ENCODE data around the gene C2orf78.
"Not testable (repeated sequence)": the region's sequence is repeated elsewhere in the genome, so short reads cannot be mapped to it uniquely, and the experiment has no call there.

Gene C2orf78

DNA sequence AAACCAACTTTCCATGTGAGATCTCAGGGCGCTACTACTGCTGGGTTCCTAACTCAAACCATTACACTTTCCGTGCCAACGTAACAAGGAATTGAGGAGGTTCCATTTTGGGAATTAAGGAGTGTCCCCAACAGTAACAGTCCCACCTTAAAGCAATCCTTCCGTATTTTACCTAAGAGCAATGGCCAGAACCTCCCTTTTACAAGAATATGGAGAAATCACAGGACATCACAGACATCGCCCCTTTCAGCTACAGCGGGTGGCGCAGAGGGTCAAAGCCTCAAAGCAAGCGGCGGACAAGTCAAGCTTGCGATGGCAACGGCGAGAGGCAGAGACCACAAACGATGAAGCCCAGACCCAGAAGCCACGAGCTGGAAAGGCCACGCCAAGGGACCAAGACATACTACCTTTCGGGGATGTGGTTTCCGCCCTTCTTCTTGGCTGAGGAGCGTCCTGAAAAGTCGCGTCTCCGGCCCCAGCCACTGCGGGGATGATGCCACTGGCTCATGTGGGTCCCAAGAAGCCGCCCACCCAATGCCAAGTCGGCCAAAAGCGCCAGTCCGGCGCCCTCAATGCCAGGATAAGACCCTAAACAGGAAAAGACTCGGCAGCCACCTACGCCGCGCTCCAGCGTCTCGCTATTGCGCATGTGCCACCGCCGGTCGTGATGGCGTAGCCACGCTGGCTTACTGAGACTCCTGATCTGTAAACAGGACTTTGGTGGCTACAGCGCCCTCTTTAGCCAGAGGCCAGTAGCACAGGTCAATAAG lies 4.3 kb upstream of the C2orf78 start, which contains the start of gene DUSP11:
Gene DUSP11, minus strand, starts transcription at position 637 of the 770 bp plus-strand sequence. Its CDS starts 129 bp downstream, at position 508.
- peak within 1 kb of the TSS; percentile 82 for H3K9ac ChIP-seq (ENCODE audit: low read depth, low read length, poor library complexity, severe bottlenecking)

GRCh38 chr2:73780237-73780582 lies 3.8 kb upstream of the C2orf78 start:
- Histone ChIP-seq H3K4me1 (ENCODE audit: insufficient read depth, low read length, poor library complexity, severe bottlenecking) (peaks cover 13% of the 10 kb centered on the region), H3F3A (ENCODE audit: low read depth) (no peaks in the 10 kb centered on the region), H3K9me2 (replicated peaks; ENCODE audit: low read depth, low read length) (no peaks in the 10 kb centered on the region), H3K79me2 (ENCODE audit: insufficient read depth, low read length) (peaks cover 36% of the 10 kb centered on the region), H4K20me1 (ENCODE audit: insufficient read depth, low read length, poor library complexity, severe bottlenecking) (peaks cover 8% of the 10 kb centered on the region), H3K36me3 (ENCODE audit: insufficient read depth, low read length) (no peaks in the 10 kb centered on the region), H3K4me3 (ENCODE audit: low read length, poor library complexity, severe bottlenecking) (peak overlapping the region; percentile 90), H3K27me3 (ENCODE audit: insufficient read depth, low read length, poor library complexity, severe bottlenecking) (no peaks in the 10 kb centered on the region), H3K4me2 (ENCODE audit: low read depth, low read length, poor library complexity, severe bottlenecking) (peak overlapping the region; percentile 74), H3K9ac (ENCODE audit: low read depth, low read length, poor library complexity, severe bottlenecking) (peak overlapping the region; percentile 82), H3K9me3 (ENCODE audit: insufficient read depth, low read depth, low read length) (no peaks in the 10 kb centered on the region), H2AFZ (ENCODE audit: low read length) (peak overlapping the region; percentile 95)
- no peak; the same call in 1 of the 2 replicates for TF ChIP-seq CTCF (conservative IDR thresholded peaks at IDR 0.05; ENCODE audit: low read length)

More for the DNA sequence above, 4.3 kb upstream of the C2orf78 start, which contains the start of gene DUSP11:
- H3K4me1 ChIP-seq (ENCODE audit: insufficient read depth, low read length, poor library complexity, severe bottlenecking): peaks cover 13% of the 10 kb centered on the region
- peaks cover 4% of the 10 kb centered on the region; the same call in 1 of the 2 replicates for H3K36me3 ChIP-seq (ENCODE audit: insufficient read depth, low read length)
- H3K9me3 ChIP-seq (ENCODE audit: insufficient read depth, low read depth, low read length): no peaks in the 10 kb centered on the region
- peak within 1 kb of the TSS; percentile 74 for H3K4me2 ChIP-seq (ENCODE audit: low read depth, low read length, poor library complexity, severe bottlenecking)
- H3K9me2 ChIP-seq (replicated peaks; ENCODE audit: low read depth, low read length): no peaks in the 10 kb centered on the region
- H3K27me3 ChIP-seq (ENCODE audit: insufficient read depth, low read length, poor library complexity, severe bottlenecking): no peaks in the 10 kb centered on the region
- peak within 1 kb of the TSS; percentile 95 for H2AFZ ChIP-seq (ENCODE audit: low read length)
- H4K20me1 ChIP-seq (ENCODE audit: insufficient read depth, low read length, poor library complexity, severe bottlenecking): peaks cover 8% of the 10 kb centered on the region
- no peaks in the 10 kb centered on the region for H3F3A ChIP-seq (ENCODE audit: low read depth)
- TF ChIP-seq CTCF (conservative IDR thresholded peaks at IDR 0.05; ENCODE audit: low read length) (peak; percentile 85; the same call in 1 of the 2 replicates), EZH2phosphoT487 (IDR thresholded peaks at IDR 0.05; ENCODE audit: borderline replicate concordance) (no peak)
- H3K79me2 ChIP-seq (ENCODE audit: insufficient read depth, low read length): peaks cover 40% of the 10 kb centered on the region
- peak within 1 kb of the TSS; percentile 90 for H3K4me3 ChIP-seq (ENCODE audit: low read length, poor library complexity, severe bottlenecking)

GRCh38 chr2:73783402-73783801 lies 581 bp upstream of the C2orf78 start:
- not testable (repeated sequence) for H3K4me2 ChIP-seq (ENCODE audit: low read depth, low read length, poor library complexity, severe bottlenecking); H3F3A ChIP-seq (ENCODE audit: low read depth); H3K27me3 ChIP-seq (ENCODE audit: insufficient read depth, low read length, poor library complexity, severe bottlenecking); H3K4me3 ChIP-seq (ENCODE audit: low read length, poor library complexity, severe bottlenecking); H3K9me2 ChIP-seq (replicated peaks; ENCODE audit: low read depth, low read length); H3K9ac ChIP-seq (ENCODE audit: low read depth, low read length, poor library complexity, severe bottlenecking); H3K4me1 ChIP-seq (ENCODE audit: insufficient read depth, low read length, poor library complexity, severe bottlenecking); H3K36me3 ChIP-seq (ENCODE audit: insufficient read depth, low read length); H2AFZ ChIP-seq (ENCODE audit: low read length); H3K9me3 ChIP-seq (ENCODE audit: insufficient read depth, low read depth, low read length); H4K20me1 ChIP-seq (ENCODE audit: insufficient read depth, low read length, poor library complexity, severe bottlenecking)
- peaks cover 13% of the 10 kb centered on the region for H3K79me2 ChIP-seq (ENCODE audit: insufficient read depth, low read length)

GRCh38 chr2:73811878-73812277 lies 27.9 kb downstream of the C2orf78 start:
- H3K9me2 ChIP-seq (replicated peaks; ENCODE audit: low read depth, low read length): no peaks in the 10 kb centered on the region
- no peak overlapping the region for H3K9ac ChIP-seq (ENCODE audit: low read depth, low read length, poor library complexity, severe bottlenecking)
- H3K4me2 ChIP-seq (ENCODE audit: low read depth, low read length, poor library complexity, severe bottlenecking): no peak overlapping the region
- H3K9me3 ChIP-seq (ENCODE audit: insufficient read depth, low read depth, low read length): no peaks in the 10 kb centered on the region
- no peaks in the 10 kb centered on the region for H3K79me2 ChIP-seq (ENCODE audit: insufficient read depth, low read length)
- TF ChIP-seq EZH2phosphoT487 (IDR thresholded peaks at IDR 0.05; ENCODE audit: borderline replicate concordance) (no peak), CTCF (conservative IDR thresholded peaks at IDR 0.05; ENCODE audit: low read length) (no peak)
- no peaks in the 10 kb centered on the region for H3K27me3 ChIP-seq (ENCODE audit: insufficient read depth, low read length, poor library complexity, severe bottlenecking)
- H3F3A ChIP-seq (ENCODE audit: low read depth): no peaks in the 10 kb centered on the region
- H2AFZ ChIP-seq (ENCODE audit: low read length): no peak overlapping the region
- no peak overlapping the region for H3K4me3 ChIP-seq (ENCODE audit: low read length, poor library complexity, severe bottlenecking)
- H3K4me1 ChIP-seq (ENCODE audit: insufficient read depth, low read length, poor library complexity, severe bottlenecking): no peaks in the 10 kb centered on the region
- H3K36me3 ChIP-seq (ENCODE audit: insufficient read depth, low read length): no peaks in the 10 kb centered on the region
- no peaks in the 10 kb centered on the region for H4K20me1 ChIP-seq (ENCODE audit: insufficient read depth, low read length, poor library complexity, severe bottlenecking)

All from Loucy (cell line).